Measurements from ENCODE around the gene CIB2.

- TF ChIP-seq, protein P1, sequence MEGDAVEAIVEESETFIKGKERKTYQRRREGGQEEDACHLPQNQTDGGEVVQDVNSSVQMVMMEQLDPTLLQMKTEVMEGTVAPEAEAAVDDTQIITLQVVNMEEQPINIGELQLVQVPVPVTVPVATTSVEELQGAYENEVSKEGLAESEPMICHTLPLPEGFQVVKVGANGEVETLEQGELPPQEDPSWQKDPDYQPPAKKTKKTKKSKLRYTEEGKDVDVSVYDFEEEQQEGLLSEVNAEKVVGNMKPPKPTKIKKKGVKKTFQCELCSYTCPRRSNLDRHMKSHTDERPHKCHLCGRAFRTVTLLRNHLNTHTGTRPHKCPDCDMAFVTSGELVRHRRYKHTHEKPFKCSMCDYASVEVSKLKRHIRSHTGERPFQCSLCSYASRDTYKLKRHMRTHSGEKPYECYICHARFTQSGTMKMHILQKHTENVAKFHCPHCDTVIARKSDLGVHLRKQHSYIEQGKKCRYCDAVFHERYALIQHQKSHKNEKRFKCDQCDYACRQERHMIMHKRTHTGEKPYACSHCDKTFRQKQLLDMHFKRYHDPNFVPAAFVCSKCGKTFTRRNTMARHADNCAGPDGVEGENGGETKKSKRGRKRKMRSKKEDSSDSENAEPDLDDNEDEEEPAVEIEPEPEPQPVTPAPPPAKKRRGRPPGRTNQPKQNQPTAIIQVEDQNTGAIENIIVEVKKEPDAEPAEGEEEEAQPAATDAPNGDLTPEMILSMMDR (IDR thresholded peaks at IDR 0.05), result no peak
- no peak for TF ChIP-seq EP300 (IDR thresholded peaks at IDR 0.05; ENCODE audit: low read depth)
- TF ChIP-seq POLR2AphosphoS5 (IDR thresholded peaks at IDR 0.05), result no peak
- no peak for TF ChIP-seq POLR2A (IDR thresholded peaks at IDR 0.05)
Observed at GRCh38 chr15:78149805-78150751, 18.8 kb upstream of the CIB2 start.

Data from transverse colon (tissue), 4 donors.